ENCODE results near the gene ANKRD17. TPM values are rescaled to one million over a fixed set of nuclear protein-coding genes. Genes with fewer than 3 reads are reported as not detected.

Gene ANKRD17
- total RNA-seq, 1 experiment from 2014 or later, result 62.1 TPM

DNA sequence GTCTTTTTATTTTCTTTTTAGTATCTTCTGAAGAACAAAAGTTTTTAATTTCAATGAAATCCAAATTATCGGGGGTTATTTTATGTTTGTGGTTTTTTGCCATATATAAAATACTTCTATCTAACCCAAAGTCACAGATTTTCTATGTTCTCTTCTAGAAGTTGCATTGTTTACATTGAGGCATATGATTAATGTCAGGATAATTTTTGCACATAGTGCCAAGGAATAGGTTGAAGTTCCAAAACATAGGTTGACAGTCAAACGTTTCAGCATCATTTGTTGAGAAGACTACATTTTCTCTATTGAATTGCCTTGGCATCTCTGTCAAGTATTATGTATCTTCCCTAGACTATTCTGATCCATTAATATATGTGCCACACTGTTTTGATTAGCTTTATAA, 64.5 kb downstream of the ANKRD17 start:
- peaks cover 31% of the 10 kb centered on the region; the same call in 1 of the 2 replicates for H4K20me1 ChIP-seq (ENCODE audit: insufficient read depth)
- TF ChIP-seq, protein P1, sequence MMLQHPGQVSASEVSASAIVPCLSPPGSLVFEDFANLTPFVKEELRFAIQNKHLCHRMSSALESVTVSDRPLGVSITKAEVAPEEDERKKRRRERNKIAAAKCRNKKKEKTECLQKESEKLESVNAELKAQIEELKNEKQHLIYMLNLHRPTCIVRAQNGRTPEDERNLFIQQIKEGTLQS (IDR thresholded peaks at IDR 0.05), result no peak
- TF ChIP-seq JUND (IDR thresholded peaks at IDR 0.05) (no peak), EZH2 (IDR thresholded peaks at IDR 0.05) (no peak), FOSL1 (IDR thresholded peaks at IDR 0.05; ENCODE audit: low read depth) (no peak), CEBPB (IDR thresholded peaks at IDR 0.05; ENCODE audit: low read depth) (no peak)
- H2AFZ ChIP-seq (ENCODE audit: low read depth, low read length, poor library complexity, severe bottlenecking), result no peak overlapping the region
- H3K27ac ChIP-seq (ENCODE audit: low read depth, low read length), result no peak overlapping the region
- no TSS peak for BruUV-seq (replicated peaks)
- no peaks in the 10 kb centered on the region for H3K27me3 ChIP-seq (ENCODE audit: insufficient read depth, low read length)
- H3K9me2 ChIP-seq (ENCODE audit: insufficient read depth), result no peaks in the 10 kb centered on the region
- no peak for DNase-seq (ENCODE audit: low read depth, low spot score)
- CTCF ChIA-PET, result no interaction called here
- RAD21 ChIA-PET (ENCODE audit: low non-redundant PET in 1 of 2, low total read pairs in 2 of 2, uncharacterized antibody in 2 of 2, unreplicated experiment in 2 of 2), result no interaction called here
- no peaks in the 10 kb centered on the region for H3K36me3 ChIP-seq (ENCODE audit: control insufficient read depth in 1 of 2, insufficient read depth in 2 of 2, low read length in 2 of 2)
- intact Hi-C loops (cut with micrococcal nuclease), result no loop called here
- POLR2A ChIA-PET, result no interaction called here
- no peak overlapping the region for H3K4me2 ChIP-seq (ENCODE audit: low read length)
- H3K9me3 ChIP-seq (ENCODE audit: control insufficient read depth in 1 of 2, insufficient read depth in 1 of 2, low read depth in 1 of 2, low read length in 2 of 2), result no peaks in the 10 kb centered on the region
- no peak overlapping the region for H3K9ac ChIP-seq (ENCODE audit: low read length)
- no peak for ATAC-seq
- no peaks in the 10 kb centered on the region for H3K4me1 ChIP-seq (ENCODE audit: control insufficient read depth in 1 of 2, insufficient read depth in 2 of 2, low read length in 2 of 2)
- H3K79me2 ChIP-seq (ENCODE audit: insufficient read depth, low read length), result peaks cover 100% of the 10 kb centered on the region
- H3K4me3 ChIP-seq (replicated peaks in 1 of 2; ENCODE audit: low read depth in 1 of 2, low read length in 2 of 2), result no peak overlapping the region

DNA sequence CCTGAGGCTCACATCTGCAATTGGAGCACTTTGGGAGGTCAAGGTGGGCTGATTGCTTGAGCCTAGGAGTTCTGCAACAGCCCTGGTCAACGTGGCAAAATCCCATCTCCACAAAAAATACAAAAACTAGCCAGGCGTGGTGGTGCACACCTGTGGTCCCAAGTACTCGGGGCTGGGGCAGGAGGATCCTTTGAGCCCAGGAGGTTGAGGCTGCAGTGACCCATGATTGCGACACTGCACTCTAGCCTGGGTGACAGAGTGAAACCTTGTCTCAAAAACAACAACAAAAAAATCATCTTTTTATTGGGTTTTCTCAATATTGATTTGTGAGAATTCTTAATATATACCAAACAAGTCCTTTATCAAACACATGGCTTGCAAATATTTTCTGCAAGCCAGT, 64.9 kb downstream of the ANKRD17 start:
- DNase-seq (ENCODE audit: low read depth, low spot score) (no peak), ATAC-seq (no peak)
- no peak overlapping the region for H3K27ac ChIP-seq (ENCODE audit: low read depth, low read length)
- peaks cover 100% of the 10 kb centered on the region for H3K79me2 ChIP-seq (ENCODE audit: insufficient read depth, low read length)
- RAD21 ChIA-PET (ENCODE audit: low non-redundant PET in 1 of 2, low total read pairs in 2 of 2, uncharacterized antibody in 2 of 2, unreplicated experiment in 2 of 2), result no interaction called here
- POLR2A ChIA-PET, result no interaction called here
- no peak overlapping the region for H3K4me2 ChIP-seq (ENCODE audit: low read length)
- H2AFZ ChIP-seq (ENCODE audit: low read depth, low read length, poor library complexity, severe bottlenecking), result no peak overlapping the region
- BruUV-seq (replicated peaks), result no TSS peak
- H3K9me3 ChIP-seq (ENCODE audit: control insufficient read depth in 1 of 2, insufficient read depth in 1 of 2, low read depth in 1 of 2, low read length in 2 of 2), result no peaks in the 10 kb centered on the region
- H3K27me3 ChIP-seq (ENCODE audit: insufficient read depth, low read length), result no peaks in the 10 kb centered on the region
- peaks cover 31% of the 10 kb centered on the region; the same call in 1 of the 2 replicates for H4K20me1 ChIP-seq (ENCODE audit: insufficient read depth)
- no peak for TF ChIP-seq CBX3 (IDR thresholded peaks at IDR 0.05; ENCODE audit: low read depth)
- no peak for TF ChIP-seq SP1 (IDR thresholded peaks at IDR 0.05; ENCODE audit: low read depth)
- TF ChIP-seq TCF7L2 (IDR thresholded peaks at IDR 0.05; ENCODE audit: borderline replicate concordance, extremely low read depth, insufficient read depth, insufficient read length), result no peak
- no peaks in the 10 kb centered on the region for H3K4me1 ChIP-seq (ENCODE audit: control insufficient read depth in 1 of 2, insufficient read depth in 2 of 2, low read length in 2 of 2)
- no peak overlapping the region for H3K4me3 ChIP-seq (replicated peaks in 1 of 2; ENCODE audit: low read depth in 1 of 2, low read length in 2 of 2)
- intact Hi-C loops (cut with micrococcal nuclease), result no loop called here
- no peak overlapping the region for H3K9ac ChIP-seq (ENCODE audit: low read length)
- H3K9me2 ChIP-seq (ENCODE audit: insufficient read depth), result no peaks in the 10 kb centered on the region
- H3K36me3 ChIP-seq (ENCODE audit: control insufficient read depth in 1 of 2, insufficient read depth in 2 of 2, low read length in 2 of 2), result no peaks in the 10 kb centered on the region
- CTCF ChIA-PET, result no interaction called here
